Effector CD8-positive, alpha-beta T cell (primary cell): ENCODE measurements around the gene CRACR2B.

ENCODE experiments used
- DNase-seq: peaks from one replicate; lab custom pipeline; 2025; lab: John Stamatoyannopoulos, UW

The CRACR2B gene

GRCh38 chr11:854601-855329, 27.0 kb downstream of the CRACR2B start:
- no peak for DNase-seq

GRCh38 chr11:855330-855674, 27.6 kb downstream of the CRACR2B start:
- no peak for DNase-seq

GRCh38 chr11:855796-856195, 28.1 kb downstream of the CRACR2B start:
- DNase-seq, result no peak

- DNase-seq, result no peak
Observed at GRCh38 chr11:856397-856796, 28.7 kb downstream of the CRACR2B start.

- no peak for DNase-seq
Observed at GRCh38 chr11:858053-858761, 30.5 kb downstream of the CRACR2B start.

- no peak for DNase-seq
Observed at GRCh38 chr11:858762-859339, 31.1 kb downstream of the CRACR2B start.

GRCh38 chr11:859394-860131, 31.8 kb downstream of the CRACR2B start:
- DNase-seq, result no peak

- no peak for DNase-seq
Observed at GRCh38 chr11:860234-861104, 32.8 kb downstream of the CRACR2B start.

- no peak for DNase-seq
Observed at GRCh38 chr11:861105-861479, 33.4 kb downstream of the CRACR2B start.

- no peak for DNase-seq
Observed at GRCh38 chr11:862081-862661, 34.5 kb downstream of the CRACR2B start.

- DNase-seq, result no peak
Observed at GRCh38 chr11:862696-863022, 34.9 kb downstream of the CRACR2B start.

- DNase-seq, result no peak
Observed at GRCh38 chr11:863023-863909, 35.5 kb downstream of the CRACR2B start.

GRCh38 chr11:863910-864827, 36.5 kb downstream of the CRACR2B start:
- DNase-seq, result no peak

- no peak for DNase-seq
Observed at GRCh38 chr11:864898-865297, 37.2 kb downstream of the CRACR2B start.

GRCh38 chr11:865462-866430, 38.0 kb downstream of the CRACR2B start:
- no peak for DNase-seq

GRCh38 chr11:866481-866880, 38.8 kb downstream of the CRACR2B start:
- DNase-seq, result no peak

- no peak for DNase-seq
Observed at GRCh38 chr11:867856-868358, 40.2 kb downstream of the CRACR2B start.

GRCh38 chr11:868394-868793, 40.7 kb downstream of the CRACR2B start:
- no peak for DNase-seq
